ENCODE data around the gene AADACL4. TPM values are rescaled to one million over a fixed set of nuclear protein-coding genes. Genes with fewer than 3 reads are reported as not detected.

AADACL4 gene
- total and polyA plus RNA-seq, 2 donors (not counting 1 experiment from before 2014, with no cell fraction given) = not detected

DNA sequence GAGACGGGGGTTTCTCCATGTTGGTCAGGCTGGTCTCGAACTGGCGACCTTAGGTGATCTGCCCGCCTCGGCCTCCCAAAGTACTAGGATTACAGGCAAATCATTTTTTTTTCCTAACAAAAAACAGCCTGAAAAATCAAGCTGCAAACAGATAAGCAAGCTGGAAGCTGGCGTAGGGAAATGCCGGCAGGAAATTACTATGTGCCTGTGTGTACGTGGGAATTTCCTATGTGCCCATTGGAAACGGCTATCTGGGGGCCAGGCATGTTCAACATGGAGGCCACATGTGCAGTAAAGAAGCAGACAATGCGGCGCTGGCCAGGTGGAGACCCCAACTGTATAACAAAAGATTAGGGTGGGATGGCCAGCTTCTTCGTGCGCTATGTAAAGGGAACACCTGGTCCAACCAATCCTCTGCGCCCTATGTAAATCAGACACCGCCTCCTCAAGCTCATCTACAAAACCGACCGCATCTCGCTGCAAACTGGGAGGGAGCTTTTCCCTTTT, 9.1 kb upstream of the AADACL4 start:
- no peak overlapping the region for H3K9ac ChIP-seq (ENCODE audit: low read length)
- no peaks in the 10 kb centered on the region for H3K4me1 ChIP-seq (ENCODE audit: control insufficient read depth in 2 of 2, insufficient read depth in 2 of 2, low read length in 2 of 2)
- H3K4me2 ChIP-seq (replicated peaks; ENCODE audit: low read depth, low read length, poor library complexity, severe bottlenecking) = no peak overlapping the region
- H3K27ac Mint-ChIP-seq = no peak overlapping the region
- H3K9me3 Mint-ChIP-seq (ENCODE audit: insufficient read depth) = no peaks in the 10 kb centered on the region
- H3K4me3 ChIP-seq (ENCODE audit: control extremely low read depth in 1 of 5, extremely low read depth in 1 of 5, insufficient read depth in 1 of 5, low read depth in 2 of 5, low read length in 4 of 5) = no peak overlapping the region
- no peak overlapping the region for H3K27ac ChIP-seq (ENCODE audit: low read length in 2 of 2)
- no peaks in the 10 kb centered on the region for H3K79me2 ChIP-seq (ENCODE audit: control insufficient read depth, insufficient read depth, low read length)
- POLR2A ChIA-PET = no interaction called here
- H3K36me3 ChIP-seq (replicated peaks in 1 of 2; ENCODE audit: control extremely low read depth in 1 of 2, control insufficient read depth in 1 of 2, extremely low read depth in 1 of 2, insufficient read depth in 2 of 2, low read length in 1 of 2) = no peaks in the 10 kb centered on the region
- no peak overlapping the region for H2AFZ ChIP-seq (ENCODE audit: insufficient read depth, low read depth, low read length, poor library complexity, severe bottlenecking)
- H4K20me1 ChIP-seq (ENCODE audit: control insufficient read depth, insufficient read depth, low read length, poor library complexity, severe bottlenecking) = no peaks in the 10 kb centered on the region
- H3K27me3 ChIP-seq (replicated peaks in 1 of 4; ENCODE audit: control extremely low read depth in 1 of 4, control insufficient read depth in 3 of 4, insufficient read depth in 4 of 4, low read length in 3 of 4) = peaks cover 0 to 7% (median 0%) of the 10 kb centered on the region in 4 experiments
- H3K27me3 Mint-ChIP-seq = peaks cover 11% of the 10 kb centered on the region
- CTCF ChIA-PET = interaction anchor here (0.7 kb wide), 2 partner anchors 15 to 1311 kb away, joined by 3 read pairs; no protein-coding TSS in a partner anchor
- no peak for DNase-seq
- peaks cover 0 to 9% (median 5%) of the 10 kb centered on the region in 3 donors for H3K9me3 ChIP-seq (ENCODE audit: control extremely low read depth in 1 of 3, control insufficient read depth in 2 of 3, insufficient read depth in 1 of 3, low read length in 2 of 3)
- ATAC-seq (ENCODE audit: low read depth) = no peak
- no peaks in the 10 kb centered on the region for H3K4me1 Mint-ChIP-seq
- no peak overlapping the region for H3K4me3 Mint-ChIP-seq
- intact Hi-C loops (cut with micrococcal nuclease) = no loop called here
- WGBS (ENCODE audit: insufficient coverage) = 89% methylated on average over 14 of the region's 18 CpGs
- TF ChIP-seq EZH2 (IDR thresholded peaks at IDR 0.05; ENCODE audit: borderline replicate concordance, insufficient read depth, low read depth, low read length, poor library complexity, severe bottlenecking) (no peak), CTCF (IDR thresholded peaks at IDR 0.05) (no peak)

- H3K4me1 ChIP-seq (ENCODE audit: control insufficient read depth in 2 of 2, insufficient read depth in 2 of 2, low read length in 2 of 2) = no peaks in the 10 kb centered on the region
- H3K36me3 ChIP-seq (replicated peaks in 1 of 2; ENCODE audit: control extremely low read depth in 1 of 2, control insufficient read depth in 1 of 2, extremely low read depth in 1 of 2, insufficient read depth in 2 of 2, low read length in 1 of 2) = no peaks in the 10 kb centered on the region
- ChIA-PET POLR2A (no interaction called here), CTCF (no interaction called here)
- peaks cover 11% of the 10 kb centered on the region for H3K27me3 Mint-ChIP-seq
- H3K9ac ChIP-seq (ENCODE audit: low read length) = no peak overlapping the region
- no peaks in the 10 kb centered on the region for H3K79me2 ChIP-seq (ENCODE audit: control insufficient read depth, insufficient read depth, low read length)
- no peak overlapping the region for H3K4me2 ChIP-seq (replicated peaks; ENCODE audit: low read depth, low read length, poor library complexity, severe bottlenecking)
- no peak overlapping the region for H3K27ac ChIP-seq (ENCODE audit: low read length in 2 of 2)
- ATAC-seq (ENCODE audit: low read depth) (no peak), DNase-seq (no peak)
- no peaks in the 10 kb centered on the region for H4K20me1 ChIP-seq (ENCODE audit: control insufficient read depth, insufficient read depth, low read length, poor library complexity, severe bottlenecking)
- H3K27me3 ChIP-seq (replicated peaks in 1 of 4; ENCODE audit: control extremely low read depth in 1 of 4, control insufficient read depth in 3 of 4, insufficient read depth in 4 of 4, low read length in 3 of 4) = peaks cover 0 to 7% (median 0%) of the 10 kb centered on the region in 4 experiments
- peaks cover 4% of the 10 kb centered on the region for H3K9me3 Mint-ChIP-seq (ENCODE audit: insufficient read depth)
- no peak overlapping the region for H3K4me3 Mint-ChIP-seq
- WGBS (ENCODE audit: insufficient coverage) = 80% methylated on average over 14 of the region's 15 CpGs
- H3K9me3 ChIP-seq (ENCODE audit: control extremely low read depth in 1 of 3, control insufficient read depth in 2 of 3, insufficient read depth in 1 of 3, low read length in 2 of 3) = peaks cover 5 to 20% (median 14%) of the 10 kb centered on the region in 3 donors
- H2AFZ ChIP-seq (ENCODE audit: insufficient read depth, low read depth, low read length, poor library complexity, severe bottlenecking) = no peak overlapping the region
- TF ChIP-seq EZH2 (IDR thresholded peaks at IDR 0.05; ENCODE audit: borderline replicate concordance, insufficient read depth, low read depth, low read length, poor library complexity, severe bottlenecking) = no peak
- no peak for TF ChIP-seq CTCF (IDR thresholded peaks at IDR 0.05)
- H3K4me1 Mint-ChIP-seq = no peaks in the 10 kb centered on the region
- H3K4me3 ChIP-seq (ENCODE audit: control extremely low read depth in 1 of 5, extremely low read depth in 1 of 5, insufficient read depth in 1 of 5, low read depth in 2 of 5, low read length in 4 of 5) = no peak overlapping the region
- intact Hi-C loops (cut with micrococcal nuclease) = no loop called here
- no peak overlapping the region for H3K27ac Mint-ChIP-seq
Observed at GRCh38 chr1:12636098-12636950, 7.6 kb upstream of the AADACL4 start.

All from B cell (primary cell).